Measurements from ENCODE around the gene EGF.
A peak's percentile ranks its signal among the peaks of the same experiment; 100 is the strongest.

The EGF gene

DNA sequence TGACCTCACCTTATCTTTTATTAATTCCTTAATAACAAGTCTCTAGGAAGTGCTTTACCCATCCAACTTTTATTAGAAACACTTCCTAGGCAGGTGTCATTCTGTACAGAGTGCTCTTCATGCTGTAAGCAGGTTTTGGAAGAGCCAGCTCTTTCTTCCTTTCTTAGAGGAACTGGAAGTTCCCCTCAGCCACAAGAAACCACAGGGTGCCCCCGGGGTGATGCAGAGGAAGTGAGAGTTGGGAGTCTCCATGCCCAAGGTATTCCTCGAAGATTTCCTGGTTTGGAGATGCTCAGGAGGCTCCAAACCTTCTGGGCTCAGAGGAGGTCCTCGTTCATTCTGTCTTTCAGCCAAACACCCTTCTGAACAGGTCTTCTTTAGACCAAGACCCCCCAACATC lies 83.8 kb downstream of the EGF start:
- no peak for DNase-seq (ENCODE audit: low read depth)

- DNase-seq (ENCODE audit: low read depth): peak; percentile 50
Observed at GRCh38 chr4:109998867-109999584, 86.3 kb downstream of the EGF start.

DNA sequence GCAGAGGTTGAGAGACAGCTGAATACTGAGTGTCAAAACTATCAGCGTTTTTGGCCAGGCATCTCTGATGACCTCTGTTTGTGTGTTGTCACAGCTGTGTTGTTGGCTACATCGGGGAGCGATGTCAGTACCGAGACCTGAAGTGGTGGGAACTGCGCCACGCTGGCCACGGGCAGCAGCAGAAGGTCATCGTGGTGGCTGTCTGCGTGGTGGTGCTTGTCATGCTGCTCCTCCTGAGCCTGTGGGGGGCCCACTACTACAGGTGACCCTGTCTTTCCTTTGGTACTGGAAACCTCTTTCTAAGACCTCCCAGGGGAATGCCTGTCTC lies 86.9 kb downstream of the EGF start:
- DNase-seq (ENCODE audit: low read depth): no peak

DNA sequence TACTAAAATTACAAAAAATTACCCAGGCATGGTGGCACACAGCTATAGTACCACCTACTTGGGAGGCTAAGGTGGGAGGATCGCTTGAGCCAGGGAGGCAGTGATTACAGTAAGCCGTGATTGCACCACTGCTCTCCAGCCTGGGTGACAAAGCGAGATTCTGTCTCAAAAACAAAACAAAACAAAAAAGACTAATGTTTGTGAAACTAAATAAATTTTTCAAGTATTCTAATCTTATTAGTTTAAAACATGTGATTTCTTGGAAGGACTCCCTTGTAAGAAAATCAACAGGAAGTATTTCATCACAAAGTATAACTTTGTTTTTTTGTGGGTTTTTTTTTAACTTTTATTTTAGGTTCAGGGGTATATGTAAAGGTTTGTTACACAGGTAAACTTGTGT lies 89.6 kb downstream of the EGF start:
- DNase-seq (ENCODE audit: low read depth): peak; percentile 12

GRCh38 chr4:110003401-110004187 lies 90.9 kb downstream of the EGF start:
- peak; percentile 10 for DNase-seq (ENCODE audit: low read depth)

DNA sequence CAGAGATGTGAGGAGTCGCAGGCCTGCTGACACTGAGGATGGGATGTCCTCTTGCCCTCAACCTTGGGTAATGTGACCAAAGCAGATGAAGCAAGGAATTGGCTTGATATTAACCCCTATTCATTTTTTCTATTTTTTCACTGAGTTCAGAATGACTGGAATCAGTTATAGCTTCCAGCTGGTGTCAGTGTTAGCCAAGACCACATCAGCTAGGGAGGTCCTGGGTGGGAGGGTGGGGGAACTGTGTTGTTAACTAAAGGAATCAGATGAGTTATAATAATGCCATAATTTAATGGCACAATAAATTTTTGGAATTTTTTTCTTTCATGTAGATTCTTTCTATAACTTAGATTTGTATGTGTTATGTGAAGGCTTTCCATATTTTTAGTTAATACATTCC lies 91.9 kb downstream of the EGF start:
- DNase-seq (ENCODE audit: low read depth): no peak

DNA sequence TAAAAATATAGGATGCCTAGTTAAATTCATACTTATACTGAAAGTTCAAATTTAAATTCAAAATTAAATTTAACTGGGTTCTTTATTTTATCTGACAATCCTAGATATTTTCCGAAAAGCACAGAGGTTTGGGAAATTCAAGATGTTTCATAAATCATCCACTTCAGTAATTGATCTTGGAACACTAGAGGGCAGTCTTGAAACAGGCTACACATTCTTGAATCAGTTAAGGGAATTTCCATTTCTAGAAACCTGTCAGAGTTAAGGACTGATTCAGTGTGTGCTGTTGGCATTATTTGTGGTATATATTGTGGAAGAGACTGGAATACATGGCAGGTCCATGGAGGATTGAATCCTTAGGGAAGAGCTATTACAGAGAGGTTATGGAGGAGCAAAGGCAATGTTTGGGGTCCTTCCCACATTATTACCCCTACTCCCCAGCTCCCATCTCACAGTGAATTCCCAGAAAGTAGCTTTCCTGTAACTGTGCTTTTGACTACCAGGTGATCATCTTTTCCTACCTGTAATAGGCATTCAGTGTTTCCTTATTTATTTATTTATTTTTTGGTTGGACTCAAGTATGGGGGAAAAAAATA lies 92.9 kb downstream of the EGF start:
- peak; percentile 73 for DNase-seq (ENCODE audit: low read depth)

DNA sequence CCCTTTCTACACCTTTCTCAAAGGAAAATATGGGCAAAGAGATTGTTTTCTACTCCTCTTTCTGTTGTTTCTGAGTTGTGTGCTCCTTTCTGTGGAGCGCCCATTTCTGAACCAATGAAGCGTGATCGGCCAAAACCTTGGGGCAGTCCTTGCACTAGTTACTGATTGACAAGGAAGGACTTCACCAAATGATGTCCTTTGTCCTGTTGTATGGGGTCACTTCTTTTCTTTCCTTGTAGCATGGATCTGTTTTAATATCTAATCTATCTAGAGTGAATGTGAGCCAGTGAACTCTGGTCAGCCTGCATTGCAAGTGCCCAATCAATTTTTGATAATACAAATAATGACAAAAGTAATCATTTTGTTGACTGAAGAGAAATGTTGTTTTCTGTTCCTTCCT lies 94.5 kb downstream of the EGF start:
- no peak for DNase-seq (ENCODE audit: low read depth)

GRCh38 chr4:110008540-110008939 lies 95.9 kb downstream of the EGF start:
- no peak for DNase-seq (ENCODE audit: low read depth)

DNA sequence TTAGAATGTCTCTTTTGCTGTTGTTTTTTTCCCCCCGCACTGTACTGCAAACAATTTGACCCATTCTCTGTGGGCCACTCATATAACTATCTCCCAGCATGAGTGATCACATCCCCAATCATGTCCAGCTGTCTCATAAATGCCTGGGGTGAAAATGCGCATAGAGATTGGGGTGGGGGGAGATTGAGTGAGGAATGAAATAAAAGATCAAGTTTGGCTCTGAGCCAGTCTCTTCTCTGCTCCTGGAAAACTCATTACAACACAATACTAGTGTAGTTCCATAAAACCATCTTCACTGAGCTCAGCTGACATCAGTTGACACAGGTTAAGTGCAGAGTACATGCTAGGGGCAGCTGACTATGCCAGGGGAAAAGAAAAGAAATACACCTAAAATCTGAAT lies 96.9 kb downstream of the EGF start:
- DNase-seq (ENCODE audit: low read depth): no peak

DNA sequence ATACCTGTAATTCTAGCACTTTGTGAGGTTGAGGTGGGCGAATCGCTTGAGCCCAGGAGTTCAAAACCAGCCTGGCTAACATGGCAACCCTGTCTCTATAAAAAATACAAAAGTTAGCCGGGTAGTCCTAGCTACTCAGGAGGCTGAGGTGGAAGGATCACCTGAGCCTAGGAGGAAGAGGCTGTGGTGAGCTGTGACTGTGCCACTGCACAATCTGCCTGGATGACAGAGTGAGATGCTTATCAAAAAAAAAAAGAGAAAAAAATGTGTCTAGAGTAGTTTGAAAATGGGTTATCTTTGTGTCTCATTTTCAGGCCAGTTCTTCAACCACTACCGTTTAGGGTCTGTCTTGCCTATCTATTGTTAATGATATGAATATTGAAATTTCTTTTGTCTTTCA lies 98.1 kb downstream of the EGF start:
- no peak for DNase-seq (ENCODE audit: low read depth)

DNA sequence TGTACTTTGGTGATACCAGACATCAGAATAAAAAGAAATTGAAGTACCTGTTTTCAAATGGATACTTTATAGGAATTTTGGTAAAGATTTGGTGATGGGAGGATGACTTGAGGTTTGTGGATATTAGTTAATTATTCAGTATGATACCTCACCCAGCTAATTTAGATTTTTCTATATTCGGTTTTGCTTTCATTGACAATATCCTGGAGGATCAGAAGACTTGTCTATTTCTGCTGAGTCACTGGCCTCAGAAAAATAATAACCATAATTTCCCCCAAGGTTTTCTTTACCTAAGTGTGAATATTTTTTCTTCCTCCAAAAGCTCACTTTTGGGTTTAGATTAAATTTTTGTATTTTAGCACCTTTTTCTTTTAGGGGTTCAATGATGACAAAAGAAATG lies 100.2 kb downstream of the EGF start:
- DNase-seq (ENCODE audit: low read depth): no peak

DNA sequence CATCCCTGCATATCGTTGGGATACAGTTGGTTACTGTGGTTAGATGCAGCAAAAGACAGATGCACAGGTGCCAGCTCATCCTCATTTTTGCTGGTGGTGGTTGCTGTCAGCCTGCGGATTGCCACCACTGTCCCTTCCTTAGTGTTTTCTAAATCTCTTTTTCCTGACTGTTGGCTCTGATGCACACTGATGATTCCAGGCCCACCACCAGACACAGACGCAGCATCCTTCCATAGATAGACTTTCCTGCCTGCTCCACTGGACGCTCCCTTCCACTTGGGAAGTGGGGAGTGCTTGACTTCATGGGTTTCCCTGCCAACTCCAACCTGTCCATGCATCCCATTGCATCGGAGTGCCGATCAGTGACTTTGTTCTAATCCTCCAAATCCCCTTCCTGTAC lies 101.5 kb downstream of the EGF start:
- no peak for DNase-seq (ENCODE audit: low read depth)

- no peak for DNase-seq (ENCODE audit: low read depth)
Observed at GRCh38 chr4:110019153-110019552, 106.5 kb downstream of the EGF start.

DNA sequence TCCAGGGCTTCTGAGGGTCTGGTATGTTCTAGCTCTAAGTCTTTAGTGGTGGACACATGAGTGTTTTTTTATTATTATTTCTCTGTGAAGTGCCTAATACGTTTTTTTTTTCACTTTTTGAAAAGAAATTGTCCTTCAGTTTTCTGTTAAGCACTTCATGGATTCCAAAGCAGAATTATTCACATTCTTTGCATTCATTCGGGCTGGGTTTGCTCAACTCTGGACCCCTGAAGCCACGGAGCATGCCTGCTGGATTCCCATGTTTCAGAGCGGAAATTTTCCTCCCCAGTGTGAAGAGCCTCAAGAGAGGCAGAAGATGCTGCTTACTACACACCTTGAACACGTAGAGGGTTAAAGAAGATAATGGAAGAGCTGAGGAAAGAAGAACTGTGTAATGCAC lies 107.5 kb downstream of the EGF start:
- DNase-seq (ENCODE audit: low read depth): peak; percentile 48

DNA sequence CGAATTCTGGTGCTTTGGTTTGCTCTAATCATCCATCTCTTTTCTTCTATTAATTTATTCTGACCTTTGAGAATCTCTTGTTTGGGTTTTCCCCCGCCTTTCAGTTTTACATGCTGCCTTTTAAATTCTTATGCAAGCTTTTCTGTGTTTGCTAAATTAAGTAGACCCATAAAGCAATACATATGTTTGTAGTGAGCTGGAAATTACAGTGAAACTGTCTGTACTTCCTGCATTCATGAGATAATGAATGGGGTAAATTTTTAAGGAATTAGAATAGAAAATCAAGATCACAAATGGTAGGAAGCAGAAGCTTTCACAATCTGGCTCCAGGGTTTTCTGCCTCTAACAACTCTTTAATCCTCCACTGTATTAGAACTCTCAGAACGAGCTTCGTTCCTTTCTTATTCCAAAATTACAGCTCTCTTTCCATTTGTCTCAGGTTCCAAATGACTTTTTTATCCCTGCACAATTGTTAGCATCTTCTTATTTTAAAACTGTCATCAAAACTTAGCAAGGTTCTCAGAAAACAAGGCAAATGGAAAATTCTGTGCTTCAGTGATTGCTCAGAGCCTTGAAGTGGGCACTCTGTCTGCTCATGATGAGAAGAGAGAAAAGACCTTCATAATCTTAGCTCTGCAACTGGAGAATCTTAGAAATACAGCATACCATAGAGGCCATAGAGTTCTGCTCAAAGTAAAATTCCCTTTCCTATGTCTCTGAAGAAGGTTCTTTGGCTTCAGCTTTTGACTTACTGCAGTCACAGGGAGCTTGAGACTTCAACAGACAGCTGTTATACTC lies 108.2 kb downstream of the EGF start:
- no peak for DNase-seq (ENCODE audit: low read depth)

GRCh38 chr4:110022457-110022856 lies 109.8 kb downstream of the EGF start:
- no peak for DNase-seq (ENCODE audit: low read depth)

GRCh38 chr4:110025056-110025455 lies 112.4 kb downstream of the EGF start:
- DNase-seq (ENCODE audit: low read depth): no peak

DNA sequence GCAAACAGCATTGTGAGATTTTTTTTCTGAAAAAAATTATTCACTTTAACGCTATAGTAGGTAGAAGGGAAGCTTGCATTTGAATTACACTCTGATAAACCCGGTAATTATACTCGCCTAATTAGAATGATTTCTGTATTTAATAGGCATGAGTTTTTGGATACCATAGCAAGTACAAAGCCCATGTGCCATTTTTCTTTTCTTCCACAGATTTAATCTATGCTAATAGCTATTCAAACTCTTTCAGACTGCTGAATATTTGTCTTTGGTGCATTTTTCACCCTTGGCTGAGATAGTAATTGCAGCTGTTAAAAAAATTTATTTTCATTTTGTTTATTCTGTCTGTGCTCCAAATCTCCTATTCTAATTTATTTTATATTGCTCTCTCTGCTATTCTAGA lies 113.0 kb downstream of the EGF start:
- no peak for DNase-seq (ENCODE audit: low read depth)

DNA sequence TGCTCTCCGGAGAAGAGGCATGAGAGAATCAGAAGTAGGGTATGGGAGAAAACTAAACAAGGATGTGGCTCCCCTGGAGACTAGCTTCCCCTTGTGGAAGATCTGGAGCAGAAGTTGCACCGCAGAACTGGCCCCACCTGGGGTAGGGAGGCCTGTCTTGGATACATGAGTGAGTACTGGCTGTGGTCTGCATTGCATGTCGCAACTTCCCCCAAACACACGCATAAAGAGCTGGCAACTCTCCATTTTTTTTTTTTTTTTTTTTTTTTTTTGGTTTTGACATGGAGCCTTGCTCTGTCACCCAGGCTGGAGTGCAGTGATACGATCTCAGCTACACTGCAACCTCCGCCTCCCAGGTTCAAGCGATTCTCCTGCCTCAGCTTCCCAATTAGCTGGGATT lies 119.9 kb downstream of the EGF start:
- peak; percentile 71 for DNase-seq (ENCODE audit: low read depth)

DNA sequence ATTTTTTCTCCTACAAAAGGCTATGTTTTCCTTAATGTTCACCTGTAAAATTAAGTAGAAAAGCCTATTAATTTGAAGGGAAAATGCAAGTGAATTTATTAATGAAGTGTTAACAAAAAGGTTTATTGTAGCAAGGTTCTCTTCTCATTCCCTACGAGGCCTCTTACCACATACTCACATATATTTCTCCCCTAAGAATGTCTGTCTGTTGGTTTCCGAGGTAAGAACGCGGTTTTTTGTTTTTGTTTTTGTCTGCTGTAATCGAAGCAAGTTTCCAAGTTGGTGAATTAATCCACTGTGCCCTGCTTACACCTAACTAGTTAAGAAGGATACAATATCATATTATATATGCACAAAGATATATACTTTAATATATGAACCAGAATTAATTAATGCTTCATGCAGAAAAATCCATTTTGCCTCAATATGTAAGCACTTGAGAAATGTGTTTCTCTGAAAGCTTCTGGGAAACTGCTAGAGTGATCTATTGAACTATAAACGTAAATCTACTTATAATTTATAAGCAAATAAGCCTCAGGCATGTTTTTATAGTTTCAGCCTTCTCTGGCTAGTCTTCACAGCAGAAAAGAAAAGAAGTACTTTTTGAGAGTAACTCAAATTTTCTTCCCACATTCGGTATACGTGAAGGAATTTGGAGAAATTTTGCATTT lies 120.8 kb downstream of the EGF start:
- DNase-seq (ENCODE audit: low read depth): no peak

GRCh38 chr4:110034026-110034393 lies 121.3 kb downstream of the EGF start:
- DNase-seq (ENCODE audit: low read depth): no peak
